NOMO-1 treated with dmso at 0.1 percent for 144 hours (cell line): ENCODE measurements around the gene C1GALT1.
"Not testable (repeated sequence)": the region's sequence is repeated elsewhere in the genome, so short reads cannot be mapped to it uniquely, and the experiment has no call there.

Experiments used
- DNase-seq: peaks from one replicate; lab custom pipeline; 2025; ENCODE audit not compliant: unreplicated experiment; lab: John Stamatoyannopoulos, UW

Gene C1GALT1

GRCh38 chr7:7182156-7183060 is at the start of gene C1GALT1:
TSS of gene C1GALT1 (plus strand) at chr7:7182544. CDS start at chr7:7234320, 51,776 bp downstream.
- peak; percentile 95 for DNase-seq

- no peak for DNase-seq
Measured at GRCh38 chr7:7134046-7134445, 48.3 kb upstream of the C1GALT1 start.

- no peak for DNase-seq
Measured at GRCh38 chr7:7135074-7135473, 47.3 kb upstream of the C1GALT1 start.

GRCh38 chr7:7135924-7136323 is 46.4 kb upstream of the C1GALT1 start:
- not testable (repeated sequence) for DNase-seq

- DNase-seq = no peak
Measured at GRCh38 chr7:7136466-7137381, 45.6 kb upstream of the C1GALT1 start.

GRCh38 chr7:7138897-7139296 is 43.4 kb upstream of the C1GALT1 start:
- DNase-seq = no peak

GRCh38 chr7:7143404-7143803 is 38.9 kb upstream of the C1GALT1 start:
- DNase-seq = not testable (repeated sequence)

- DNase-seq = not testable (repeated sequence)
Measured at GRCh38 chr7:7145151-7145550, 37.2 kb upstream of the C1GALT1 start.

GRCh38 chr7:7146837-7147236 is 35.5 kb upstream of the C1GALT1 start:
- DNase-seq = peak; percentile 43

GRCh38 chr7:7148798-7149481 is 33.4 kb upstream of the C1GALT1 start:
- no peak for DNase-seq

- no peak for DNase-seq
Measured at GRCh38 chr7:7151285-7151684, 31.1 kb upstream of the C1GALT1 start.

GRCh38 chr7:7151865-7152264 is 30.5 kb upstream of the C1GALT1 start:
- no peak for DNase-seq

- DNase-seq = no peak
Measured at GRCh38 chr7:7152315-7152714, 30.0 kb upstream of the C1GALT1 start.

GRCh38 chr7:7154355-7154754 is 28.0 kb upstream of the C1GALT1 start:
- not testable (repeated sequence) for DNase-seq

- DNase-seq = no peak
Measured at GRCh38 chr7:7156663-7157062, 25.7 kb upstream of the C1GALT1 start.

GRCh38 chr7:7157177-7157886 is 25.0 kb upstream of the C1GALT1 start:
- peak; percentile 88 for DNase-seq

GRCh38 chr7:7157887-7158271 is 24.5 kb upstream of the C1GALT1 start:
- no peak for DNase-seq

- DNase-seq = peak; percentile 37
Measured at GRCh38 chr7:7159063-7159658, 23.2 kb upstream of the C1GALT1 start.

GRCh38 chr7:7164591-7164990 is 17.8 kb upstream of the C1GALT1 start:
- DNase-seq = no peak

- DNase-seq = no peak
Measured at GRCh38 chr7:7165372-7165771, 17.0 kb upstream of the C1GALT1 start.
